Heart left ventricle (tissue), 16 donors: ENCODE measurements around the gene SUGP2. TPM values are rescaled to one million over a fixed set of nuclear protein-coding genes. Genes with fewer than 3 reads are reported as not detected.
"Not testable (repeated sequence)": the region's sequence is repeated elsewhere in the genome, so short reads cannot be mapped to it uniquely, and the experiment has no call there.

Source experiments
- ATAC-seq, 4 donors: fragments of 200-7000 bp; cut with Tn5 transposase; one replicate each; pipeline ENCODE4 v1.9.1; 2020 to 2022; ENCODE audit warnings: moderate library complexity in 4 of 4, mild to moderate bottlenecking in 3 of 4, moderate number of reproducible peaks in 1 of 4
- DNase-seq, 5 donors: peaks; one replicate each; pipeline ENCODE4 v3.0.0-alpha.2; 2020
- H3K27ac ChIP-seq, 12 donors: fragments of 200-600 bp; sonication (generic) in 4 of 12; one replicate each; pipeline versions ENCODE4 v1.5.0 to v1.8.0; 2016 to 2022; ENCODE audit warnings: mild to moderate bottlenecking in 2 of 12
- H3K27me3 ChIP-seq, 9 donors: fragments of 200-600 bp; sonication (generic) in 2 of 9; one replicate each; pipeline versions ENCODE4 v1.5.1 to v1.8.0; 2016 to 2022; ENCODE audit warnings: mild to moderate bottlenecking in 3 of 9
- H3K36me3 ChIP-seq, 9 donors: fragments of 200-600 bp; sonication (generic) in 2 of 9; one replicate each; pipeline versions ENCODE4 v1.5.0 to v1.8.0; 2018 to 2022; ENCODE audit warnings: mild to moderate bottlenecking in 2 of 9
- H3K4me1 ChIP-seq, 12 donors: fragments of 200-600 bp; sonication (generic) in 4 of 12; one replicate each; pipeline versions ENCODE4 v1.5.0 to v1.8.0; 2016 to 2022; ENCODE audit warnings: mild to moderate bottlenecking in 3 of 12
- H3K4me3 ChIP-seq, 12 donors: fragments of 200-600 bp; sonication (generic) in 4 of 12; one replicate each; pipeline versions ENCODE4 v1.5.0 to v1.8.0; 2017 to 2022; ENCODE audit warnings: mild to moderate bottlenecking in 9 of 12, moderate library complexity in 4 of 12
- H3K9me3 ChIP-seq, 12 donors: fragments of 200-600 bp; sonication (generic) in 4 of 12; one replicate each; pipeline versions ENCODE4 v1.5.0 to v1.8.0; 2016 to 2022; ENCODE audit warnings: mild to moderate bottlenecking in 1 of 12
- POLR2A ChIP-seq, 2 donors: fragments of 450-650 bp; IDR thresholded peaks; one replicate each; pipeline ENCODE4 v1.6.1; 2017; ENCODE audit warnings: antibody characterized with exemption in 2 of 2, mild to moderate bottlenecking in 2 of 2, moderate library complexity in 2 of 2
- WGBS, 4 donors: extraction: QIAGEN DNeasy Blood & Tissue Kit in 2 of 4; methylation state at CpG; one replicate each; pipeline versions ENCODE4 v1.1.5 to v1.1.7; 2013 to 2018; 5-methylcytosine and 5-hydroxymethylcytosine counted together
- intact Hi-C, 10 donors: fragments of 100-400 bp; cut with DNase I; formaldehyde crosslinking; loops; one replicate each; pipeline versions ENCODE4 v1.11.1 to v1.14.2; 2022
- polyA plus RNA-seq, 2 donors: library from polyadenylated mRNA; stranded (reverse); fragments of 200-250 nt; gene quantifications; one replicate each; pipeline ENCODE4 v1.2.3, GENCODE V29; 2013
- total RNA-seq, 9 donors: library from RNA; depleted of rRNA in 2 of 9; stranded (reverse); fragments of >200 nt in 2 of 9; fragmentation: NEBNext Ultra II Directional in 3 of 9; extraction: Animal tissue kit (Norgen Biotek cat#: 25700) in 3 of 9; gene quantifications; one replicate each; pipeline versions ENCODE4 v1.1.0 to v1.2.4, GENCODE V29; 2016 to 2023
- TF ChIP-seq, protein P1 (sequence below), 12 donors: fragments of 200-600 bp; sonication (generic) in 4 of 12; IDR thresholded peaks; one replicate each; pipeline versions ENCODE4 v1.5.0 to v1.8.0; 2018 to 2022; ENCODE audit warnings: antibody characterized with exemption in 12 of 12, mild to moderate bottlenecking in 5 of 12
- donor health status: ischemic (EF 13 %, LVEDD 7.1; RV severe dilation, severe dysfunction).
- donor health status: healthy with polysubstance abuse.
- donor health status: DM: no; HTN: yes; CAD: no.
- donor health status: DM: no; HTN: no; CAD: no.
- donor health status: ischemic (EF 25% LVEDD 6.9; RV normal size, moderate dysfunction).
- donor health status: ischemic (EF 25% LVEDD 5.7; RV mildly dilated, moderate dysfunction).
- donor health status: healthy.
- donor health status: DM: yes; HTN: yes; CAD: no.
- donor health status: ischemic (EF 35%, LVEDD 5.7; RV mildly dilated, moderate dysfunction).
- donor health status: nonischemic (EF 11% LVEDD 7.7; RV severe dilation, severe dysfunction).
- donor health status: DM: yes; HTN: yes; CAD: no.
- donor health status: PGD.
- donor health status: ischemic (EF 29% LVEDD 5.4; RV normal size, mild dysfunction).
- donor health status: nonischemic (EF 23%, LVEDD 6.1; RV moderate dilation, normal function).

SUGP2 gene
- total and polyA plus RNA-seq, 11 donors: 36.1 to 76.5 (median 56.6) TPM

- intact Hi-C loops: no loop called here
- Histone ChIP-seq H3K9me3 (no peaks in the 10 kb centered on the region), H3K4me1 (no peaks in the 10 kb centered on the region), H3K27me3 (no peaks in the 10 kb centered on the region), H3K36me3 (no peaks in the 10 kb centered on the region), H3K4me3 (no peak overlapping the region), H3K27ac (no peak overlapping the region)
- ATAC-seq (no peak), DNase-seq (no peak)
- WGBS, 4 donors: 84 to 94% (median 89%) methylated on average over 3 of the region's 3 CpGs
- TF ChIP-seq, protein P1, sequence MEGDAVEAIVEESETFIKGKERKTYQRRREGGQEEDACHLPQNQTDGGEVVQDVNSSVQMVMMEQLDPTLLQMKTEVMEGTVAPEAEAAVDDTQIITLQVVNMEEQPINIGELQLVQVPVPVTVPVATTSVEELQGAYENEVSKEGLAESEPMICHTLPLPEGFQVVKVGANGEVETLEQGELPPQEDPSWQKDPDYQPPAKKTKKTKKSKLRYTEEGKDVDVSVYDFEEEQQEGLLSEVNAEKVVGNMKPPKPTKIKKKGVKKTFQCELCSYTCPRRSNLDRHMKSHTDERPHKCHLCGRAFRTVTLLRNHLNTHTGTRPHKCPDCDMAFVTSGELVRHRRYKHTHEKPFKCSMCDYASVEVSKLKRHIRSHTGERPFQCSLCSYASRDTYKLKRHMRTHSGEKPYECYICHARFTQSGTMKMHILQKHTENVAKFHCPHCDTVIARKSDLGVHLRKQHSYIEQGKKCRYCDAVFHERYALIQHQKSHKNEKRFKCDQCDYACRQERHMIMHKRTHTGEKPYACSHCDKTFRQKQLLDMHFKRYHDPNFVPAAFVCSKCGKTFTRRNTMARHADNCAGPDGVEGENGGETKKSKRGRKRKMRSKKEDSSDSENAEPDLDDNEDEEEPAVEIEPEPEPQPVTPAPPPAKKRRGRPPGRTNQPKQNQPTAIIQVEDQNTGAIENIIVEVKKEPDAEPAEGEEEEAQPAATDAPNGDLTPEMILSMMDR (IDR thresholded peaks at IDR 0.05): no peak
- no peak for TF ChIP-seq POLR2A (IDR thresholded peaks at IDR 0.05)
These were observed 79.2 kb downstream of the SUGP2 start for GRCh38 chr19:18954094-18954493.

GRCh38 chr19:18952364-18953003 is 80.8 kb downstream of the SUGP2 start:
- H3K4me1 ChIP-seq: not testable (repeated sequence)

DNA sequence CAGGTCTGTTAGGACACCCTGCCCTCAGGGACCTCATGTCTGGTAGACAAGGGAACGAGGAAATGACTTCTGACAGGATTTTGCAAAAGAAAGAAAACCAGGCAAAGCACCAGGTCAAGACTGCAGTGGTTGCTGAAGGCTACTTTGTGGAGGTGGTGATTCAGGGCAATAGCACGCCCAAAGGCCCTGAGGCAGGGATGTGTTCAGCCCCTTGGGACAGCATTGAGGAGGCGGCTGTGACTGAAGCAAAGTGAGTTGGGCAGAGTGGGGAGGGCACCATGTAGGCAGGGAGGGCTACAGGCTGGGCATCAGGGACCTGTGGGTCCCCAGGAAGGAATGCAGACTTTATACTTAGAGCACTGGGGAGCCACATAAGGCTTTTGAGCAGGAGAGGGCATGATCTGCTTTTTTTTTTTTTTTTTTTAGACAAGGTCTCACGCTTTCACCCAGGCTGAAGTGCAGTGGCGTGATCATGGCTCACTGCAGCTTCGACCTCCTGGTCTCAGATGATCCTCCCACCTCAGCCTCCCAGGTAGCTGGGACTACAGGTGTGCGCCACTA is 81.5 kb downstream of the SUGP2 start:
- TF ChIP-seq POLR2A (IDR thresholded peaks at IDR 0.05): no peak
- TF ChIP-seq, protein P1 (IDR thresholded peaks at IDR 0.05): no peak
- H3K27ac ChIP-seq: no peak overlapping the region
- no peaks in the 10 kb centered on the region for H3K27me3 ChIP-seq
- no peak overlapping the region for H3K4me3 ChIP-seq
- intact Hi-C loops: no loop called here
- no peak for ATAC-seq
- H3K4me1 ChIP-seq: no peaks in the 10 kb centered on the region
- no peaks in the 10 kb centered on the region for H3K36me3 ChIP-seq
- H3K9me3 ChIP-seq: no peaks in the 10 kb centered on the region
- no peak for DNase-seq
- 89 to 92% (median 91%) methylated on average over 7 of the region's 7 CpGs for WGBS, 4 donors

More at GRCh38 chr19:18952364-18953003, 80.8 kb downstream of the SUGP2 start:
- ATAC-seq: peak in 1 of 4 donors; percentile 37
- intact Hi-C loops, H3K27me3 ChIP-seq, H3K4me3 ChIP-seq, DNase-seq, H3K9me3 ChIP-seq, H3K27ac ChIP-seq, H3K36me3 ChIP-seq: not testable (repeated sequence)
- 46 to 62% (median 52%) methylated on average over 17 of the region's 17 CpGs for whole genome bisulfite sequencing, 4 donors

- intact Hi-C loops: no loop called here
- TF ChIP-seq POLR2A (IDR thresholded peaks at IDR 0.05): no peak
- TF ChIP-seq, protein P1 (IDR thresholded peaks at IDR 0.05): no peak
- no peak for ATAC-seq
- H3K36me3 ChIP-seq: no peaks in the 10 kb centered on the region
- no peaks in the 10 kb centered on the region for H3K4me1 ChIP-seq
- H3K27me3 ChIP-seq: no peaks in the 10 kb centered on the region
- no peak overlapping the region for H3K4me3 ChIP-seq
- H3K9me3 ChIP-seq: no peaks in the 10 kb centered on the region
- no peak for DNase-seq
- no peak overlapping the region for H3K27ac ChIP-seq
- 92 to 98% (median 93%) methylated on average over 3 of the region's 3 CpGs for WGBS, 4 donors
These were observed 83.5 kb downstream of the SUGP2 start for GRCh38 chr19:18949858-18950257.

- intact Hi-C loops: no loop called here
These were observed 84.4 kb downstream of the SUGP2 start for GRCh38 chr19:18948976-18949356.

More at GRCh38 chr19:18948976-18949356, 84.4 kb downstream of the SUGP2 start:
- TF ChIP-seq POLR2A (IDR thresholded peaks at IDR 0.05): no peak
- TF ChIP-seq, protein P1 (IDR thresholded peaks at IDR 0.05): no peak
- Histone ChIP-seq H3K4me1 (no peaks in the 10 kb centered on the region), H3K36me3 (no peaks in the 10 kb centered on the region), H3K9me3 (no peaks in the 10 kb centered on the region), H3K4me3 (no peak overlapping the region), H3K27me3 (no peaks in the 10 kb centered on the region), H3K27ac (no peak overlapping the region)
- no peak for DNase-seq
- no peak for ATAC-seq
- WGBS, 4 donors: 80 to 92% (median 87%) methylated on average over 2 to 5 of the region's 5 CpGs
